ENCODE results near the gene TAF5L. TPM values are rescaled to one million over a fixed set of nuclear protein-coding genes. Genes with fewer than 3 reads are reported as not detected.

TAF5L gene
- total RNA-seq, 1 donor from 2014 or later = 21.7 TPM

GRCh38 chr1:229558460-229559335, 67.2 kb downstream of the TAF5L start, which contains the start of gene ABCB10:
TSS of gene ABCB10 (minus strand) at chr1:229558707. CDS start at chr1:229558652, 55 bp downstream.
- intact Hi-C loops (cut with DNase I) = loop anchor here (1.0 to 2.0 kb wide), 3 partner anchors 38 to 508 kb away; partner anchors contain the start of genes GALNT2, TAF5L and URB2
- peak within 1 kb of the TSS; percentile 91 to 94 for H3K4me3 ChIP-seq
- H3K27me3 ChIP-seq = no peaks in the 10 kb centered on the region
- peak within 1 kb of the TSS; percentile 85 to 94 for H3K27ac ChIP-seq
- peaks cover 3 to 38% of the 10 kb centered on the region in 2 donors for H3K4me1 ChIP-seq
- peak; percentile 81 to 89 (median 87) for TF ChIP-seq CTCF (IDR thresholded peaks at IDR 0.05)
- H3K36me3 ChIP-seq = no peaks in the 10 kb centered on the region
- DNase-seq (ENCODE audit: low spot score in 2 of 2) = peak; percentile 87 to 98
- no peaks in the 10 kb centered on the region for H3K9me3 ChIP-seq

DNA sequence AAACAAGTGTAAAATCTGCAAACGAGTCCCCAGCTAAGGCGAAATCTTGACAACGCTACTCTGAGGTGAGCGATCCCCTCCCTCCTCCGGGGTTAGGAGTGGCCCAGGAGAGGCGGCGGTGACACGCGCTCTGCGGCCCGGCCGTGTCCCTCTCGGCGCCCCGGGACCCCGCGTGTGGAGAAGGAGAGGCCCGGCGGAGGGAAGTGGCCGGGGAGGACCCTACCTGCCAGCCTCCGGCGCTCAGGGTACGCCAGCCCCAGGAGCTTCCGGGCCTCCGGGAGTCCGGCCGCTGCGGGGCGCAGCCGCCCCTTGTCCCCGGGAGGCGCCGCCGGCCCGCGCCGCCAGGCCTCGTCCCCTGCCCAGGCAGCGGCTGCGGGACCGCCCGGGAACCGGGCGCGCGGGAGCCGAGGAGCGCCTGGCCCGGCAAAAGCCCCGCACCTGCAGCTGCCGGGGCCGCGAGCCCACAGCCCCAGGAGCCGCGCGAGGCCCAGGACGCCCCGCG, 68.0 kb downstream of the TAF5L start:
- DNase-seq (ENCODE audit: low spot score in 2 of 2) = no peak
- no peaks in the 10 kb centered on the region for H3K36me3 ChIP-seq
- peaks cover 3 to 33% of the 10 kb centered on the region in 2 donors for H3K4me1 ChIP-seq
- H3K9me3 ChIP-seq = no peaks in the 10 kb centered on the region
- H3K27me3 ChIP-seq = no peaks in the 10 kb centered on the region
- peak in 2 of 3 experiments; percentile 13 to 20 for TF ChIP-seq CTCF (IDR thresholded peaks at IDR 0.05)
- peak overlapping the region; percentile 85 to 94 for H3K27ac ChIP-seq
- intact Hi-C loops (cut with DNase I) = loop anchor here (1.0 to 2.0 kb wide), 3 partner anchors 39 to 509 kb away; partner anchors contain the start of genes GALNT2, TAF5L and URB2
- peak overlapping the region; percentile 91 to 94 for H3K4me3 ChIP-seq

DNA sequence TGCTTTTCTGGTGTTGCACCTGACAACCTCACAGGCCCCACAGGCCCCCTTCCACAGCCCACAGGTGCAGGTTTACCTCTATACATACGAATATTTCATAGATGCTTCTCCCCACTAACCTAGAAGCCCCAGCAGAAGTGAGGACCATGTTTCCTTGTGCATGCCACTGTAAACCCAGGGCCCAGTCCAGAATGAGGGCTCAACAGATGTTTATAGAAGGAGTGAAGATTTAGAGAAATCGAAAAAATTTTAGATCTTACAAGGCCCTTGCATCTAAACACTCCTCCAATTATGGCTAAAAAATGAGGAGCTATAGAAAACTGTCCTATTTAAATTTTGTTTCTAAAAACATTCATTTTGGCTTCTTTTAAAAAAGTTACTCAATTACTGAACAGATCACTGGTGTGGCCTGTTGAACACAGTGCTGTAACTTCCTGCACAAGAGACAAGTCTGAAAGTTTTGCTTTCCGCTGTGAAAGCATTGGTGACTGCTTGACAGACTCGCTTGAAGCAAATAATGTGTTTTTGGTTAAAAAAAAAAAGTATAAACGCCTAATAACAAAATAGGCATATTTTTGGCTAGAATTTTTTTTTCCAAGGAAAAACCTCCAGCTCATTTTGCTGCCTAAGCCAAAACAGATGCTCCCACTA, 68.6 kb downstream of the TAF5L start:
- intact Hi-C loops (cut with DNase I) = no loop called here

DNA sequence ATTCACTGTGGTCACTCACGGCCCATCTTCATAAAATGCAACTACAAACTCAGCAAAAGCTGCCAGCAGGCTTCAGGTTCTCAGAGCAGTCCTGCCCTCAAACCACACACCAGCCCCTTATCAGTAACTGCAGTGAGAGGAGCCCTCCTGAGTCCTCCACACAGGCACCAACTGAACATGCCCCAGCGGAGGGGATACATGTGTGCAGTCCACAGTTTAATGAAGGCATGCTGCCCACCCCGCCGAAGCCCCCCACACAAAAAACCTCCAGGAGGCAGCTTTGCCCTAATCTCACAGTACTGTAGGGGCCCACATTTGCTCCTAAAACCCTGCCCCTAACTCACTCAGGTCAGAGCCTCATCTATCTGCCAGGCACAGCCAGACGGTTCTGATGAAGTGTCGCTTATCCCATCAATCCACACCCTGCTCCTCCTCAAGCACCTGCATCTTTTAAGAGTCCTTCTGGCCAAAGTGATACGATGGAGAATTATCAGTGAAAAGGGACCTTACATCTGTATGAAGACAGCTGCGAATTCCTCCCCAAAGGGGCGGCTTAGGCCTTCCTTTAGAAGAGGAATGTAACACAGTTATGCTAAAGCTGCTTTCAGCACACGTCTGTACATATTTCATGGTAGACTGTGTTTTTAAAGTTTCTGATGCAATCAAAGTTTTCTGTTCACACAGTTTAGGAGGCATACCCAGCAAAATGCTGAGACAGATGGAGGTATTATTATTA, 70.9 kb downstream of the TAF5L start:
- intact Hi-C loops (cut with DNase I) = no loop called here
- Histone ChIP-seq H3K36me3 (no peaks in the 10 kb centered on the region), H3K27me3 (no peaks in the 10 kb centered on the region), H3K4me3 (no peak overlapping the region), H3K9me3 (no peaks in the 10 kb centered on the region), H3K4me1 (peaks cover 3 to 37% of the 10 kb centered on the region in 2 donors), H3K27ac (peak overlapping the region in 1 of 2 donors; percentile 13)
- no peak for DNase-seq (ENCODE audit: low spot score in 2 of 2)
- no peak for TF ChIP-seq CTCF (IDR thresholded peaks at IDR 0.05)

More for the DNA sequence above, 68.6 kb downstream of the TAF5L start:
- Histone ChIP-seq H3K36me3 (no peaks in the 10 kb centered on the region), H3K4me3 (peak overlapping the region; percentile 91 to 94), H3K27ac (peak overlapping the region; percentile 85 to 94), H3K4me1 (peaks cover 3 to 27% of the 10 kb centered on the region in 2 donors), H3K27me3 (no peaks in the 10 kb centered on the region), H3K9me3 (no peaks in the 10 kb centered on the region)
- DNase-seq (ENCODE audit: low spot score in 2 of 2) = no peak
- TF ChIP-seq CTCF (IDR thresholded peaks at IDR 0.05) = no peak

GRCh38 chr1:229553621-229554130, 72.2 kb downstream of the TAF5L start:
- Histone ChIP-seq H3K36me3 (peaks cover 0 to 6% of the 10 kb centered on the region in 2 donors), H3K4me3 (no peak overlapping the region), H3K27ac (no peak overlapping the region), H3K4me1 (peaks cover 3 to 35% of the 10 kb centered on the region in 2 donors), H3K9me3 (no peaks in the 10 kb centered on the region), H3K27me3 (no peaks in the 10 kb centered on the region)
- intact Hi-C loops (cut with DNase I) = no loop called here
- DNase-seq (ENCODE audit: low spot score in 2 of 2) = no peak
- TF ChIP-seq CTCF (IDR thresholded peaks at IDR 0.05) = no peak
